HG02885 (cell line): ENCODE results near the gene IGSF9.
"Not testable (repeated sequence)": the region's sequence is repeated elsewhere in the genome, so short reads cannot be mapped to it uniquely, and the experiment has no call there.

Experiments
- ATAC-seq: cut with Tn5 transposase; IDR thresholded peaks from one replicate; pipeline ENCODE4 v1.9.1; 2021; ENCODE audit warnings: mild to moderate bottlenecking; ENCODE audit not compliant: unreplicated experiment, poor library complexity

IGSF9 gene

GRCh38 chr1:159908031-159908940 lies 37.1 kb downstream of the IGSF9 start:
- ATAC-seq = no peak

GRCh38 chr1:159906960-159907359 lies 38.5 kb downstream of the IGSF9 start:
- ATAC-seq = no peak

GRCh38 chr1:159904036-159904435 lies 41.4 kb downstream of the IGSF9 start:
- ATAC-seq = not testable (repeated sequence)

GRCh38 chr1:159902541-159902940 lies 42.9 kb downstream of the IGSF9 start:
- no peak for ATAC-seq

- ATAC-seq = no peak
These were observed 44.6 kb downstream of the IGSF9 start for GRCh38 chr1:159900755-159901360.

- ATAC-seq = peak; percentile 88
These were observed 45.2 kb downstream of the IGSF9 start, which contains the start of gene CFAP45 for GRCh38 chr1:159900086-159900680. Gene CFAP45 (minus strand): TSS chr1:159900165. CDS start chr1:159900098, 67 bp downstream.

GRCh38 chr1:159899634-159900033 lies 45.8 kb downstream of the IGSF9 start:
- not testable (repeated sequence) for ATAC-seq

- ATAC-seq = no peak
These were observed 46.9 kb downstream of the IGSF9 start for GRCh38 chr1:159898527-159898926.

GRCh38 chr1:159897962-159898361 lies 47.5 kb downstream of the IGSF9 start:
- ATAC-seq = no peak

- no peak for ATAC-seq
These were observed 48.9 kb downstream of the IGSF9 start for GRCh38 chr1:159896546-159896930.

- no peak for ATAC-seq
These were observed 49.4 kb downstream of the IGSF9 start for GRCh38 chr1:159895836-159896545.

GRCh38 chr1:159895286-159895685 lies 50.1 kb downstream of the IGSF9 start:
- no peak for ATAC-seq

GRCh38 chr1:159892944-159893343 lies 52.5 kb downstream of the IGSF9 start:
- no peak for ATAC-seq

- no peak for ATAC-seq
These were observed 53.9 kb downstream of the IGSF9 start for GRCh38 chr1:159891275-159892157.

- no peak for ATAC-seq
These were observed 55.0 kb downstream of the IGSF9 start for GRCh38 chr1:159890390-159890789.

GRCh38 chr1:159889821-159890252 lies 55.6 kb downstream of the IGSF9 start:
- peak; percentile 92 for ATAC-seq

GRCh38 chr1:159889202-159889601 lies 56.2 kb downstream of the IGSF9 start:
- ATAC-seq = no peak

- no peak for ATAC-seq
These were observed 61.1 kb downstream of the IGSF9 start for GRCh38 chr1:159884296-159884695.

GRCh38 chr1:159883134-159883533 lies 62.3 kb downstream of the IGSF9 start:
- ATAC-seq = no peak

GRCh38 chr1:159882527-159882862 lies 62.9 kb downstream of the IGSF9 start:
- no peak for ATAC-seq
